BJ (cell line): ENCODE measurements around the gene GPC6. TPM values are rescaled to one million over a fixed set of nuclear protein-coding genes. Genes with fewer than 3 reads are reported as not detected.

Experiments used
- CTCF ChIA-PET: fragments of 350-600 bp; formaldehyde crosslinking; extraction: SDS; loops from one replicate; lab custom pipeline; 2021; ENCODE audit warnings: antibody characterized with exemption, inconsistent platforms; lab: Yijun Ruan, JAX
- POLR2A ChIA-PET: fragments of 300-600 bp; sonication (Branson Sonifier 250); formaldehyde crosslinking; extraction: SDS; loops from one replicate; lab custom pipeline; 2021; ENCODE audit warnings: antibody characterized with exemption; lab: Charles Lee
- DNase-seq: peaks from one replicate; pipeline ENCODE4 v3.0.0-alpha.2; 2011; ENCODE audit warnings: low read depth
- H3K27me3 ChIP-seq: 2 replicates; pipeline ENCODE4 v1.6.0; 2011; ENCODE audit warnings: low read length; ENCODE audit not compliant: control insufficient read depth, insufficient read depth
- H3K36me3 ChIP-seq: 2 replicates; pipeline ENCODE4 v1.5.1; 2011; ENCODE audit warnings: low read length; ENCODE audit not compliant: control insufficient read depth, insufficient read depth
- H3K4me3 ChIP-seq: 2 replicates; pipeline ENCODE4 v1.5.1; 2011; ENCODE audit warnings: low read depth, mild to moderate bottlenecking, control low read depth, low read length
- polyA plus RNA-seq: library from polyadenylated mRNA; depleted of rRNA; stranded (reverse); fragments of >200 nt; gene quantifications from 2 replicates; pipeline ENCODE4 v1.2.3, GENCODE V29; 2011
- TF ChIP-seq, protein P1 (sequence below): IDR thresholded peaks from 2 replicates; pipeline ENCODE4 v1.5.1; 2011; ENCODE audit warnings: low read depth, mild to moderate bottlenecking, control low read depth, inconsistent platforms, low read length, moderate library complexity; ENCODE audit not compliant: insufficient read depth

Gene GPC6
- polyA plus RNA-seq, 1 experiment = 23.0 TPM

DNA sequence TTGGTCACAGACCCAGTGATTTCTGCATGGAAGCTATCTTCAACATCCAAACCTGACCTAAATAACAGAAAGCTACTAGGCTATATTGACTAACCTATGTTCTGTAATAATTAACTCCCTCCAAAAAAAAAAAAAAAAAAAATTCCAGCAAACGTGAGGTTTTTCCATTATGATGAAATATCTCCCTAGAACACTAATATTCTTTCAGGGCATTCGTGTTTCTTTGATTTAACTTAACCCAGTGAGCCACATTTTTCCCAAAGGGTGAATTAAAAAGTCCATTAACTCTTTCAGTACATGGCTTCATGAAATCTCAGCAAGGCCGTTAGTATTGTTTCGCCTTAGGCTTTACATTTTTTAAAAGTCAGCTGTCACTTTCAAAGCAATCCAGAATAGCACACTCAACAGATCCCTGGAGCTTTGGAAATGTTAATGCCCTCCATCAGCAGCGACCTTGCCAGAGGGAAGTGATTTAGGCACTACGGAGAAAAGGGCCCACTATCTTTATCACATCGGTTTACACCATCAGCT, 1077.1 kb downstream of the GPC6 start:
- Histone ChIP-seq H3K27me3 (no peaks in the 10 kb centered on the region), H3K4me3 (no peak overlapping the region), H3K36me3 (no peaks in the 10 kb centered on the region)
- ChIA-PET CTCF (interaction anchor here (1.2 kb wide), 1 partner anchor 35 kb away, joined by 3 read pairs; no protein-coding TSS in a partner anchor), POLR2A (no interaction called here)
- no peak for DNase-seq
- TF ChIP-seq, protein P1, sequence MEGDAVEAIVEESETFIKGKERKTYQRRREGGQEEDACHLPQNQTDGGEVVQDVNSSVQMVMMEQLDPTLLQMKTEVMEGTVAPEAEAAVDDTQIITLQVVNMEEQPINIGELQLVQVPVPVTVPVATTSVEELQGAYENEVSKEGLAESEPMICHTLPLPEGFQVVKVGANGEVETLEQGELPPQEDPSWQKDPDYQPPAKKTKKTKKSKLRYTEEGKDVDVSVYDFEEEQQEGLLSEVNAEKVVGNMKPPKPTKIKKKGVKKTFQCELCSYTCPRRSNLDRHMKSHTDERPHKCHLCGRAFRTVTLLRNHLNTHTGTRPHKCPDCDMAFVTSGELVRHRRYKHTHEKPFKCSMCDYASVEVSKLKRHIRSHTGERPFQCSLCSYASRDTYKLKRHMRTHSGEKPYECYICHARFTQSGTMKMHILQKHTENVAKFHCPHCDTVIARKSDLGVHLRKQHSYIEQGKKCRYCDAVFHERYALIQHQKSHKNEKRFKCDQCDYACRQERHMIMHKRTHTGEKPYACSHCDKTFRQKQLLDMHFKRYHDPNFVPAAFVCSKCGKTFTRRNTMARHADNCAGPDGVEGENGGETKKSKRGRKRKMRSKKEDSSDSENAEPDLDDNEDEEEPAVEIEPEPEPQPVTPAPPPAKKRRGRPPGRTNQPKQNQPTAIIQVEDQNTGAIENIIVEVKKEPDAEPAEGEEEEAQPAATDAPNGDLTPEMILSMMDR = no peak

DNA sequence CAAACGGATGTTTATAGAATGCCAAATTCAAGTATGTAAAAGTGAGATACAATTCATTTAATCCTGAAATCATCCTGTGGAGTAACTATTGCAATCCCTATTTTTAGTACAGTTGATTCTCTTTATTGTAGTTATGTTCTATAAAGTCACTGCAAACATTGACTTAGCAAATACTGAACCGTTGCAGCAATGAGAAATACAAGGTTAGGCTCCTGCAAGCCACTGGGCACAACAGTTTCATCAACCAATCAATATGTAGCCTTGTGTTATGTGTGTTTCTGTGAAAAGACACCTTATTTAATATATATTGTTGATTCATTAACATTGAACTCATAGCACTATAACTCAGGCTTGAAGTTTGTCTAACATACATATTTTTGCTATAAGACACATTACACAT, 1078.4 kb downstream of the GPC6 start:
- DNase-seq = no peak
- TF ChIP-seq, protein P1 = no peak
- H3K4me3 ChIP-seq = no peak overlapping the region
- no peaks in the 10 kb centered on the region for H3K27me3 ChIP-seq
- H3K36me3 ChIP-seq = no peaks in the 10 kb centered on the region
- ChIA-PET POLR2A (no interaction called here), CTCF (interaction anchor here (1.1 kb wide), 1 partner anchor 25 kb away, joined by 3 read pairs; no protein-coding TSS in a partner anchor)

DNA sequence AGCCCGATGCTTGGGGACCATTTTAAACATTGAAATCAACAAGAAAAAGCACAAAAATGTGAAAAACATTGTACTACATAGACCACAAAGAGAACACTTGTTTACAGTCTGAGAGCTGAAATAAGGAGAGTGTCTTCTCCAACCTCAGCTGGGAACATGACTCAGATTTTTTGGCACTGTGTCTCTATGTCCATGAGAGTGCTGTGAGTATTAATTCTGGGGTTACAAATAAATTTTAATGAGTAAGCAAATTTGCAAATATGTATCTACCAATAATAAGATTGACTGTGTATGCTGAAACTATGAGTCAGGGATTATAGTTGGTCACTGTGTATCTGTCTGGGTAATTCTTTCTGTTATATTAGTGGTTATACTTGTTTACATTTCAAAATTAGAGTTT, 1078.9 kb downstream of the GPC6 start:
- TF ChIP-seq, protein P1 = no peak
- ChIA-PET POLR2A (no interaction called here), CTCF (interaction anchor here (0.6 to 1.1 kb wide), 2 partner anchors 25 to 50 kb away, joined by 3 read pairs; no protein-coding TSS in a partner anchor)
- no peaks in the 10 kb centered on the region for H3K27me3 ChIP-seq
- peak; percentile 50 for DNase-seq
- no peak overlapping the region for H3K4me3 ChIP-seq
- H3K36me3 ChIP-seq = no peaks in the 10 kb centered on the region

DNA sequence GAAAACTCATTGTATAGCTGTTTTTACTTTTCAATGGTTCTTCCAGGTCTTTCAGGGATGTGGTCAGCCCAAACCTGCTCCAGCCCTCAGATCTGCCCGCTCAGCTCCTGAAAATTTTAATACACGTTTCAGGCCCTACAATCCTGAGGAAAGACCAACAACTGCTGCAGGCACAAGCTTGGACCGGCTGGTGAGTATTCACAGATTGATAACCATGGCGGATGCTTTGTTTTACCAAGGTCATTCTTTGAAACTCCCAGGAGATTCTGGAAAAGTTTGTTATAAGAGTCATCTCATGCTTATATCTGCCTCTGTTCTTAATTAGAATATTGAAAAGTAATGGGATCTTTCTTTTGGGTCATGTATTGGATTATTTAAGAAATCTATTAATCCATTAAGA, 1079.3 kb downstream of the GPC6 start:
- Histone ChIP-seq H3K27me3 (no peaks in the 10 kb centered on the region), H3K4me3 (no peak overlapping the region), H3K36me3 (no peaks in the 10 kb centered on the region)
- ChIA-PET CTCF (interaction anchor here (0.6 to 1.1 kb wide), 2 partner anchors 24 to 50 kb away, joined by 3 read pairs; no protein-coding TSS in a partner anchor), POLR2A (no interaction called here)
- TF ChIP-seq, protein P1 = no peak
- DNase-seq = no peak

DNA sequence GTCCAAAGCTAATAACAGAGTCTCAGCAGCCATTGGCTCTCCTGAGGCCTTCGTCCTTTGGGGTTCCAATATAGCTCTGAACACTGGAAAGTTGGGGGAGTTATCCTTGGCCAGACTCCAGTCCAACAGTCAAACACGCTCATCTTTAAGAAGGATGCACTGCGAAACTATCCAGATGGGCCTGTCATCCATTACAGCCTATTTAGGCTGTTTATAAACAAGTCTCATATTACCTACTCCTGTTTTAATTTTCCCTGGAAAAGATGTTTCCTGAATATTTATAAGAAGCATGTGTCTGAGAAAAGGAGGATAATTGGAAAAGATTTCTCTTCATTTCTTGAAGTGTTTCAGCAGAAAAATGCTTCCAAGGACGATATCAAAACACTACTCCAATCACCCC, 1082.2 kb downstream of the GPC6 start:
- ChIA-PET CTCF (interaction anchor here (0.9 kb wide), 1 partner anchor 21 kb away, joined by 3 read pairs; no protein-coding TSS in a partner anchor), POLR2A (no interaction called here)
- TF ChIP-seq, protein P1 = no peak
- H3K36me3 ChIP-seq = no peaks in the 10 kb centered on the region
- H3K27me3 ChIP-seq = no peaks in the 10 kb centered on the region
- no peak overlapping the region for H3K4me3 ChIP-seq
- DNase-seq = no peak
